Left ventricle myocardium inferior (tissue), 1 donor: ENCODE measurements around the gene COTL1. TPM values are rescaled to one million over a fixed set of nuclear protein-coding genes. Genes with fewer than 3 reads are reported as not detected.

ENCODE experiments used
- DNase-seq: peaks from one replicate; pipeline ENCODE4 v3.0.0-alpha.2; 2020
- H3K27ac ChIP-seq: fragments of 200-600 bp; replicated peaks from 2 replicates; pipeline ENCODE4 v1.8.0; 2021
- H3K27me3 ChIP-seq: fragments of 200-600 bp; 2 replicates; pipeline ENCODE4 v1.8.0; 2021; ENCODE audit warnings: low read depth
- H3K36me3 ChIP-seq: fragments of 200-600 bp; 2 replicates; pipeline ENCODE4 v1.8.0; 2021
- H3K4me1 ChIP-seq: fragments of 200-600 bp; 2 replicates; pipeline ENCODE4 v1.8.0; 2021
- H3K4me3 ChIP-seq: fragments of 200-600 bp; 2 replicates; pipeline ENCODE4 v1.8.0; 2021; ENCODE audit warnings: mild to moderate bottlenecking, moderate library complexity
- H3K9me3 ChIP-seq: fragments of 200-600 bp; replicated peaks from 2 replicates; pipeline ENCODE4 v1.8.0; 2021
- CTCF ChIP-seq: fragments of 200-600 bp; IDR thresholded peaks from 2 replicates; pipeline ENCODE4 v1.8.0; 2021; ENCODE audit warnings: antibody characterized with exemption, mild to moderate bottlenecking, borderline replicate concordance
- intact Hi-C: fragments of 100-400 bp; cut with micrococcal nuclease; formaldehyde crosslinking; loops from one replicate; pipeline ENCODE4 v1.11.0; 2022
- total RNA-seq: library from RNA; stranded (reverse); fragmentation: NEBNext Ultra II Directional; extraction: Animal tissue kit (Norgen Biotek cat#: 25700); gene quantifications from one replicate; pipeline ENCODE4 v1.2.1, GENCODE V29; 2021
- donor health status: DM: no; HTN: yes; CAD: no; lungs with severe emphysema.

COTL1 gene
- total RNA-seq, 1 donor from 2014 or later = 13.3 TPM

- Histone ChIP-seq H3K27me3 (no peaks in the 10 kb centered on the region), H3K4me3 (no peak overlapping the region), H3K36me3 (peaks cover 99% of the 10 kb centered on the region), H3K9me3 (no peaks in the 10 kb centered on the region), H3K4me1 (peaks cover 10% of the 10 kb centered on the region), H3K27ac (no peak overlapping the region)
- intact Hi-C loops = no loop called here
- TF ChIP-seq CTCF = no peak
- DNase-seq = no peak
These were observed 43.7 kb upstream of the COTL1 start for GRCh38 chr16:84661418-84662060.

DNA sequence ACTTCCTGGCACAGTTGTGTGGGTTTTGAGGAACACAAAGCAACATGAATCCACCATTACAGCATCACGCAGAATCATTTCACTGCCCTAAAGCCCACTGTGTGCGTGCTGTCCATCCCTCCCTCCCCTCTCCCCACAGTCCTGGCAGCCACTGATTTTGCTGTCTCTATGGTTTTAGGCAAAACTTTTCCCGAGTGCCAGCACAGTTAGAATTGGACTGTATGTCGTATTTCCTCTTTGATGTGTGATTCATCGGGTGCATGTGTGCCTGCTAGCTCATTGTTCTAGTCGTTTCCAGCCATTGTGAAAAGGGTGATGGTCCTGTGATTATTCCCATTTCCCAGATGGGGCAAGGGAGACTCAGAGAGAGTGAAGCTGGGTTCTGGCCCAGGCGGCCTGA is 43.1 kb upstream of the COTL1 start:
- Histone ChIP-seq H3K9me3 (no peaks in the 10 kb centered on the region), H3K4me3 (no peak overlapping the region), H3K36me3 (peaks cover 97% of the 10 kb centered on the region), H3K27me3 (no peaks in the 10 kb centered on the region), H3K27ac (no peak overlapping the region), H3K4me1 (peaks cover 10% of the 10 kb centered on the region)
- no peak for TF ChIP-seq CTCF
- DNase-seq = no peak
- intact Hi-C loops = no loop called here

DNA sequence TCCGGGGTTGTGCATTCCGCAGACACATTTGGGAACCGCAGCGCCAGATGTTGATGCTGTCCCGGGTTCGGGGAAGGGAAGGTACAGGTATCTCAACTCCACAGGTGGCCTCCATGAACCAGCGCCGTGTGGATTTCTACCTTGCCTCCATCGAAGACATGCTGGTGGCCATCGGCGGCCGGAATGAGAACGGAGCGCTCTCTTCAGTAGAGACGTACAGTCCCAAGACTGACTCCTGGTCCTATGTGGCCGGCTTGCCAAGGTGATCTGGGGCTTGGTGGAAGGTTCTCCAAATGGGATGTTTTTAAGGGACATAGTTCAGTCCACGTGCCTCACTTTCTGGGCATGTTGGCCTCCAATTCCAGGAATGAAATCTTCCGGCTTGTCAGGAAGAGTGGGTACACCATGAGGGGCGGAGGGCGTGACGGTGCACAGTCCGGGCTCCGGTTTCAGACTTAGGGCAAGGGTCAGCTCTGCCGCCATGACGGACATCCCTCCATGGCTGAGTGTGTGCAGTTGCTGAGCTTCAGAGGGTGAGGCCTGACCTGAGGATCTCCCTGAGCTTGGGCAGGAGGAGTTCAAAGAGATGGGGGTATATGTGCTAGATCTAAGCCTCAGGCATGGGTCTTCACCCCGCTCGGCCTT is 41.9 kb upstream of the COTL1 start:
- Histone ChIP-seq H3K4me1 (peaks cover 10% of the 10 kb centered on the region), H3K27me3 (no peaks in the 10 kb centered on the region), H3K36me3 (peaks cover 97% of the 10 kb centered on the region), H3K27ac (no peak overlapping the region), H3K9me3 (no peaks in the 10 kb centered on the region), H3K4me3 (no peak overlapping the region)
- TF ChIP-seq CTCF = no peak
- intact Hi-C loops = no loop called here
- no peak for DNase-seq

GRCh38 chr16:84658690-84659089 is 40.8 kb upstream of the COTL1 start:
- no peak for TF ChIP-seq CTCF
- H3K27me3 ChIP-seq = no peaks in the 10 kb centered on the region
- no peak for DNase-seq
- H3K9me3 ChIP-seq = no peaks in the 10 kb centered on the region
- intact Hi-C loops = no loop called here
- peaks cover 97% of the 10 kb centered on the region for H3K36me3 ChIP-seq
- H3K4me3 ChIP-seq = no peak overlapping the region
- peaks cover 10% of the 10 kb centered on the region for H3K4me1 ChIP-seq
- H3K27ac ChIP-seq = peak overlapping the region; percentile 8

GRCh38 chr16:84657229-84657837 is 39.5 kb upstream of the COTL1 start:
- peaks cover 12% of the 10 kb centered on the region for H3K4me1 ChIP-seq
- no peaks in the 10 kb centered on the region for H3K27me3 ChIP-seq
- no peak overlapping the region for H3K27ac ChIP-seq
- intact Hi-C loops = no loop called here
- no peak for TF ChIP-seq CTCF
- H3K36me3 ChIP-seq = peaks cover 97% of the 10 kb centered on the region
- no peaks in the 10 kb centered on the region for H3K9me3 ChIP-seq
- H3K4me3 ChIP-seq = no peak overlapping the region
- DNase-seq = no peak
